ENCODE data around the gene GPR153. TPM values are rescaled to one million over a fixed set of nuclear protein-coding genes. Genes with fewer than 3 reads are reported as not detected.

GPR153 gene
- total and polyA plus RNA-seq, 10 donors: 2.1 to 26.6 (median 12.4) TPM

GRCh38 chr1:6212193-6212959, 48.5 kb downstream of the GPR153 start:
- no peak for TF ChIP-seq POLR2AphosphoS5 (IDR thresholded peaks at IDR 0.05)
- no peak for TF ChIP-seq POLR2A (IDR thresholded peaks at IDR 0.05)
- TF ChIP-seq CTCF (IDR thresholded peaks at IDR 0.05 in 8 of 11, conservative IDR thresholded peaks at IDR 0.05 in 3 of 11): no peak
- H3K4me1 ChIP-seq: peaks cover 13 to 38% (median 18%) of the 10 kb centered on the region in 6 donors
- H3K4me3 ChIP-seq: no peak overlapping the region
- peaks cover 0 to 47% (median 15%) of the 10 kb centered on the region in 7 donors for H3K27me3 ChIP-seq (replicated peaks in 1 of 7)
- no peak for DNase-seq
- H3K9me3 ChIP-seq: no peaks in the 10 kb centered on the region
- H3K36me3 ChIP-seq: no peaks in the 10 kb centered on the region
- 59 to 66% (median 62%) methylated on average over 15 to 20 of the region's 20 CpGs for WGBS, 5 donors
- intact Hi-C loops (cut with DNase I; ENCODE audit: low total_unique reads): no loop called here
- H3K27ac ChIP-seq: no peak overlapping the region

GRCh38 chr1:6211731-6212130, 49.2 kb downstream of the GPR153 start:
- no peak for DNase-seq
- Histone ChIP-seq H3K36me3 (no peaks in the 10 kb centered on the region), H3K27ac (no peak overlapping the region), H3K4me3 (no peak overlapping the region), H3K27me3 (replicated peaks in 1 of 7) (peaks cover 0 to 53% (median 22%) of the 10 kb centered on the region in 7 donors), H3K4me1 (peaks cover 13 to 45% (median 21%) of the 10 kb centered on the region in 6 donors), H3K9me3 (no peaks in the 10 kb centered on the region)
- intact Hi-C loops (cut with DNase I; ENCODE audit: low total_unique reads): no loop called here
- TF ChIP-seq POLR2AphosphoS5 (IDR thresholded peaks at IDR 0.05): no peak
- TF ChIP-seq POLR2A (IDR thresholded peaks at IDR 0.05): no peak
- TF ChIP-seq CTCF (IDR thresholded peaks at IDR 0.05 in 8 of 11, conservative IDR thresholded peaks at IDR 0.05 in 3 of 11): no peak
- WGBS, 5 donors: 75 to 96% (median 90%) methylated on average over 3 to 16 of the region's 16 CpGs

- Histone ChIP-seq H3K27ac (no peak overlapping the region), H3K36me3 (no peaks in the 10 kb centered on the region), H3K4me3 (no peak overlapping the region), H3K9me3 (no peaks in the 10 kb centered on the region), H3K4me1 (peaks cover 22 to 54% (median 30%) of the 10 kb centered on the region in 6 donors), H3K27me3 (replicated peaks in 1 of 7) (peaks cover 0 to 63% (median 32%) of the 10 kb centered on the region in 7 donors)
- intact Hi-C loops (cut with DNase I; ENCODE audit: low total_unique reads): no loop called here
- TF ChIP-seq POLR2A (IDR thresholded peaks at IDR 0.05): no peak
- no peak for TF ChIP-seq CTCF (IDR thresholded peaks at IDR 0.05 in 8 of 11, conservative IDR thresholded peaks at IDR 0.05 in 3 of 11)
- TF ChIP-seq POLR2AphosphoS5 (IDR thresholded peaks at IDR 0.05): no peak
- WGBS, 5 donors: 92 to 96% (median 94%) methylated on average over 18 to 29 of the region's 29 CpGs
- no peak for DNase-seq
These were observed 50.1 kb downstream of the GPR153 start for GRCh38 chr1:6210591-6211355.
